ENCODE data around the gene ADAMTS19. TPM values are rescaled to one million over a fixed set of nuclear protein-coding genes. Genes with fewer than 3 reads are reported as not detected.

Gene ADAMTS19
- polyA plus RNA-seq, 3 donors: not detected

DNA sequence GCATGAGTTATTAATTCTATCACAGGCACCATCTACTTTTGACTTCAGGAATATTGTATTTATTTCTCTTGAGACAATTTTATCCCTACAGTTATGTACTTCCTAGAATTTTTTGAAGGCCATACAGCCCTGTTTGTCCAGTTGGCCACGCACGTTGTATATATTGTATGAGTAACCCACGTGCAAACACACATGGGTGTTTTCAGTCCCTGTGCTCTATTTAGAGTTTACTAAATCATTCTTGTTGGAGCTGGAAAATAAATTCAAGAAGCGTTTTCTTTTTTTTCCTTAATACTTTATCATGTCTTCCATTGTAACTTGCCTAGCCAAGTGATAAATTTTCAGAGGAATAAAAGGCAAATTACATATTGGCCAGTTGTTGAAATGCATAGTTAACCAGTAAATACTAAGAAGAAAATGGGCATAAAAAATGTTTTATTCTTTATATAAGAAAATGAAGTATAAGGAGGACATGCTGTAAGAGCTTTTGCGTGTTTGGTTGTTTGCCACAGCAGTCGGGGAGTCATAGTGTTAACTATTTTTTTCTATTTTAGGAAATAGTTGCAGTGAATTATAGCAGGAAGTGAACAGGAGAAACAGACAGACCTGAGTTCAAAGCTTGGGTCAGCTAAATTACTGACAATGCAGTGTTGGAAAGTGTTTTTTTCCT lies 201.4 kb downstream of the ADAMTS19 start:
- no peaks in the 10 kb centered on the region for H3K36me3 Mint-ChIP-seq

DNA sequence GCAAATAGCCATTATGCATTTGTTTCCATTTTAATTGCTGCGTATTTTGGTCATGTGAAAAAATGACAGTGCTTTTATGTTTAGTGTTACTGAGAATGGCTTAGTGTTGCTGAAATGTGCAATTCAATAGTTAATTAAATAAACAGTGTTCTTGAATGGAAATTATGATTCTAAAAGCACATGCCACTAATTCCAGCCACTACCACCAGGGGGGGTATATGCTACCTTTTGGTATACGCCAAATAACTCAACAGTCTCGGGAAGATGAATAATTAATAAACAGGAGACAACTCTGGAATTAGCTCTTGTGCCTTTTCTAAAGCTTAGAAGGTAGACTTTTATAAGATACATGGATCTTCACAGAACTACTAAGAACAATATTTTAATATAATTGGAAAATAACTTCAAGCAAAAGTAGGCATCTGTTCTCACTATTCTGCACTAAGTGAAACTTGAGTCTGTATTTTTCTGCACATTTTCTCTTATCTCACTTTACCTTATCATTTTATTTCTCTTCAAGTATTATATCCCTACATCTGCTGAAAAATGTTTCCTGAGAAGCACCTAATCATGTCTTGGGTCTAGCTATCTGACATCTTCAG lies 204.3 kb downstream of the ADAMTS19 start:
- intact Hi-C loops (cut with micrococcal nuclease): no loop called here
- no peak overlapping the region for H3K4me3 Mint-ChIP-seq
- Histone ChIP-seq H3K4me3 (replicated peaks in 1 of 3; ENCODE audit: low read depth in 2 of 3, low read length in 3 of 3) (no peak overlapping the region), H3K9me3 (replicated peaks in 1 of 2; ENCODE audit: control insufficient read depth in 1 of 2, insufficient read depth in 1 of 2, low read length in 2 of 2) (no peaks in the 10 kb centered on the region), H3K36me3 (replicated peaks in 1 of 2; ENCODE audit: control insufficient read depth in 1 of 2, insufficient read depth in 2 of 2, low read length in 2 of 2) (no peaks in the 10 kb centered on the region), H3K79me2 (ENCODE audit: insufficient read depth, low read length) (no peaks in the 10 kb centered on the region), H3K4me1 (ENCODE audit: control insufficient read depth in 1 of 2, insufficient read depth in 2 of 2, low read length in 2 of 2) (no peaks in the 10 kb centered on the region), H3K9ac (ENCODE audit: insufficient read depth, low read length, poor library complexity, severe bottlenecking) (no peak overlapping the region), H3K4me2 (replicated peaks; ENCODE audit: extremely low read depth, low read length, poor library complexity, severe bottlenecking) (no peak overlapping the region), H2AFZ (ENCODE audit: insufficient read depth, low read depth, low read length, poor library complexity, severe bottlenecking) (no peak overlapping the region), H3K27ac (ENCODE audit: low read depth in 1 of 2, low read length in 2 of 2) (no peak overlapping the region), H4K20me1 (ENCODE audit: insufficient read depth, low read length) (no peaks in the 10 kb centered on the region), H3K27me3 (ENCODE audit: control insufficient read depth in 2 of 2, insufficient read depth in 2 of 2, low read length in 2 of 2) (no peaks in the 10 kb centered on the region)
- peaks cover 0 to 1% (median 0%) of the 10 kb centered on the region in 3 donors for H3K27me3 Mint-ChIP-seq (ENCODE audit: low read depth in 3 of 3)
- TF ChIP-seq, protein P1, sequence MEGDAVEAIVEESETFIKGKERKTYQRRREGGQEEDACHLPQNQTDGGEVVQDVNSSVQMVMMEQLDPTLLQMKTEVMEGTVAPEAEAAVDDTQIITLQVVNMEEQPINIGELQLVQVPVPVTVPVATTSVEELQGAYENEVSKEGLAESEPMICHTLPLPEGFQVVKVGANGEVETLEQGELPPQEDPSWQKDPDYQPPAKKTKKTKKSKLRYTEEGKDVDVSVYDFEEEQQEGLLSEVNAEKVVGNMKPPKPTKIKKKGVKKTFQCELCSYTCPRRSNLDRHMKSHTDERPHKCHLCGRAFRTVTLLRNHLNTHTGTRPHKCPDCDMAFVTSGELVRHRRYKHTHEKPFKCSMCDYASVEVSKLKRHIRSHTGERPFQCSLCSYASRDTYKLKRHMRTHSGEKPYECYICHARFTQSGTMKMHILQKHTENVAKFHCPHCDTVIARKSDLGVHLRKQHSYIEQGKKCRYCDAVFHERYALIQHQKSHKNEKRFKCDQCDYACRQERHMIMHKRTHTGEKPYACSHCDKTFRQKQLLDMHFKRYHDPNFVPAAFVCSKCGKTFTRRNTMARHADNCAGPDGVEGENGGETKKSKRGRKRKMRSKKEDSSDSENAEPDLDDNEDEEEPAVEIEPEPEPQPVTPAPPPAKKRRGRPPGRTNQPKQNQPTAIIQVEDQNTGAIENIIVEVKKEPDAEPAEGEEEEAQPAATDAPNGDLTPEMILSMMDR (IDR thresholded peaks at IDR 0.05): peak; percentile 73
- WGBS (ENCODE audit: insufficient coverage): no CpG with 5 or more reads among the region's 3 CpGs
- H3K27ac Mint-ChIP-seq: no peak overlapping the region
- no peaks in the 10 kb centered on the region for H3K36me3 Mint-ChIP-seq
- H3K9me3 Mint-ChIP-seq: peaks cover 0 to 5% (median 1%) of the 10 kb centered on the region in 7 donors
- H3K4me1 Mint-ChIP-seq: no peaks in the 10 kb centered on the region
- DNase-seq: no peak

More for the DNA sequence above, 201.4 kb downstream of the ADAMTS19 start:
- no peaks in the 10 kb centered on the region for H3K4me1 Mint-ChIP-seq
- no peak overlapping the region for H3K27ac ChIP-seq (ENCODE audit: low read depth in 1 of 2, low read length in 2 of 2)
- no peak overlapping the region for H3K4me3 Mint-ChIP-seq
- intact Hi-C loops (cut with micrococcal nuclease): no loop called here
- peaks cover 0 to 1% (median 0%) of the 10 kb centered on the region in 3 donors for H3K27me3 Mint-ChIP-seq (ENCODE audit: low read depth in 3 of 3)
- DNase-seq: no peak
- no peak overlapping the region for H3K27ac Mint-ChIP-seq
- H3K9me3 ChIP-seq (replicated peaks in 1 of 2; ENCODE audit: control insufficient read depth in 1 of 2, insufficient read depth in 1 of 2, low read length in 2 of 2): no peaks in the 10 kb centered on the region
- peaks cover 0 to 2% (median 0%) of the 10 kb centered on the region in 7 donors for H3K9me3 Mint-ChIP-seq
- H3K4me2 ChIP-seq (replicated peaks; ENCODE audit: extremely low read depth, low read length, poor library complexity, severe bottlenecking): no peak overlapping the region
- WGBS (ENCODE audit: insufficient coverage): no CpG with 5 or more reads among the region's 6 CpGs
- H3K79me2 ChIP-seq (ENCODE audit: insufficient read depth, low read length): no peaks in the 10 kb centered on the region
- H3K4me1 ChIP-seq (ENCODE audit: control insufficient read depth in 1 of 2, insufficient read depth in 2 of 2, low read length in 2 of 2): no peaks in the 10 kb centered on the region
- H3K27me3 ChIP-seq (ENCODE audit: control insufficient read depth in 2 of 2, insufficient read depth in 2 of 2, low read length in 2 of 2): no peaks in the 10 kb centered on the region
- H3K9ac ChIP-seq (ENCODE audit: insufficient read depth, low read length, poor library complexity, severe bottlenecking): no peak overlapping the region
- no peak overlapping the region for H2AFZ ChIP-seq (ENCODE audit: insufficient read depth, low read depth, low read length, poor library complexity, severe bottlenecking)
- no peaks in the 10 kb centered on the region for H4K20me1 ChIP-seq (ENCODE audit: insufficient read depth, low read length)
- TF ChIP-seq, protein P1 (IDR thresholded peaks at IDR 0.05): no peak
- H3K36me3 ChIP-seq (replicated peaks in 1 of 2; ENCODE audit: control insufficient read depth in 1 of 2, insufficient read depth in 2 of 2, low read length in 2 of 2): no peaks in the 10 kb centered on the region
- no peak overlapping the region for H3K4me3 ChIP-seq (replicated peaks in 1 of 3; ENCODE audit: low read depth in 2 of 3, low read length in 3 of 3)

All from CD14-positive monocyte (primary cell).